Measurements from ENCODE around the gene SHD.
"Not testable (repeated sequence)": the region's sequence is repeated elsewhere in the genome, so short reads cannot be mapped to it uniquely, and the experiment has no call there.

The SHD gene

GRCh38 chr19:4328243-4328990 is 49.4 kb downstream of the SHD start:
- peak; percentile 95 for DNase-seq

DNA sequence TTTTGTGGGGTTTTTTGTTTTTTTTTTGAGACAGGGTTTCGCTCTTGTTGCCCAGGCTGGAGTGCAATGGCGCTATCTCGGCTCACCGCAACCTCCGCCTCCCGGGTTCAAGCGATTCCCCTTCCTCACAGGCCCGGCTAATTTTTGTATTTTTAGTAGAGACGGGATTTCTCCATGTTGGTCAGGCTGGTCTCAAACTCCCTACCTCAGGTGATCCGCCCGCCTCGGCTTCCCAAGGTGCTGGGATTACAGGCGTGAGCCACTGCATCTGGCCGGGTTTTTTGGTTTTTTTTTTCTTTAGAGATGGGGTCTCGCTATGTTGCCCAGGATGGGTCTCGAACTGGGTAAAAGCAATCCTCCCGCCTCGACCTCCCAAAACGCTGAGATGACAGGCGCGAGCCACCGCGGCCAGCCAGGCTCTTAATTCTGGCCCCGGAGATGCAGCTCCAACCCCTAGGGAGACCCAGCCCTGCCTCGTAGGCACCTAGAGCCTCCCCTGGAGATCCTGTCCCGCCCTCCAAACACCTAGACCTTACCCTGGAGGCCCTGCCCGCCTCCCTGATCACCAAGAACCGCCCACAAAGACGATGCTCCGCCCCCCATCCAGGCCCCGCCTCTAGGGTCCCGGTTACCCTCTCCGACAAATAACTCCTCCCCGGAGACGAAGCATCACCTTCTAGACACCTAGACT is 50.1 kb downstream of the SHD start:
- DNase-seq = not testable (repeated sequence)

DNA sequence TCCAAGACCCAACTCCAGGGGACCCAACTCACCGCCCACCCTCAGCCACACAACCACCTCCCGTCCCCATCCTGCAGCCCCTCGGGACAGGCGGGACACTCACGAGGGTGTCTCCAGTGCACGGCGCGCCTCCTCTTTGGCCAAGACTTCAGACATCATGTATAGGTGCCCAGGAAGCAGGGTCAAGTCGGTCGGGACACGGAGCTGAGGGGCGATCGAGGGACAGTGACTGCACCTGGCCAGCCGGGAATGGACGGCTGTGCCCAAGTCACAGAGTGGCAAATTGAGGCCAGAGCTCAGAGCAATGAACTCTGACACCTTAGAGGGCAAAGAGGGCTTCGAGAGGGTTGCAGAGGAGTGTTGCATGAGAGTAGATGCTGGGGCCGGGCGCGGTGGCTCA is 50.8 kb downstream of the SHD start:
- DNase-seq = no peak

DNA sequence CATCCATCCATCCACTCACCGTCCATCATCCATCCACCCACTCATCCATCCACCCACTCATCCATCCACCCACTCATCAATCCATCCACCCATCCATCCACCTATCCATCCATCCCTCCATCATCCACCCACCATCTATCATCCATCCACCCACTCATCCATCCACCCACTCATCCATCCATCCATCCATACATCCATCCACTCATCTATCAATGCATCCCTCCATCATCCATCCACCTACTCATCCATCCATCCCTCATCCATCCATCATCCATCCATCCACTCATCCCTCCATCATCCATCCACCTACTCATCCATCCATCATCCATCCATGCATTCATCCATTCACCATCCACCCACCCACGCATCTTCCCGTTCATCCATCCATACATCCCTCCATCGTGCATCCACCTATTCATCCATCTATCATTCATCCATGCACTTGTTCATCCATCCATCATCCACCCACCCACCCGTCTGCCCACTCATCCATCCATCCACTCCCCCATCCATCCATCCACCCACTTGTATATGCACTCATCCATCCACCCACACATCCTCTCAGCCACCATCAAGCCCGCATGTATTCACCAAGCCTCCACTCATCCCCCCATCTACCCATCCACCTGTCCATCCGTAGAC is 56.0 kb downstream of the SHD start:
- no peak for DNase-seq

DNA sequence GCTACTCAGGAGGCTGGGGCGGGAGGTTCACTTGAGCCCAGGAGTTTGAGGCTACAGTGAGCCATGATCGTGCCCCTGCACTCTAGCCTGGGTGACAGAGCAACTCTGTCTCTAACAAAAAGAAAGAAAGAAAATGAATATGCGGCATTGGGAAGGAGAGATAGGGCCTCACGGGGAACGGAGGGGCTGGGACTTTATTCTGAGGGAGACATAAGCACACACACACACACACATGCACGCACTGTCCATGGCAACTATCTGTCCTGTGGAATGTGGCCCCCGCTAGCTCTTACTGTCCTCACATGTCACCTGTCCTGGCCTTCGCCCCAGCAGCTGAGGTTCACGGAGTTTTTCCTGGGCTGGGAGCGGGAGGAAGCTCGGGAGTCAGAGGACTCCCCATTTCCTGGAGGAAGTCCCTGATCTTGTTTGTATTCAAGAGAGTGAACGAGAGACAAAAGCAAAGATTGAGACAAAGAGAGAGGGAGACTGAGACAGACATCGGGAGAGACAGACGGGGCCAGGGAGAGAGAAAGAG is 58.9 kb downstream of the SHD start:
- no peak for DNase-seq

GRCh38 chr19:4338441-4339355 is 59.6 kb downstream of the SHD start, which contains the start of gene STAP2:
Gene STAP2, minus strand, starts transcription at chr19:4338827. Its CDS starts 74 bp downstream, at chr19:4338753.
- DNase-seq = peak; percentile 10

All from CD4-positive, alpha-beta T cell treated with Interleukin-4 for 4 hours (primary cell).